DND-41 (cell line): ENCODE data around the gene GTF2A1.

Experiments
- CTCF ChIP-seq: IDR thresholded peaks from 2 replicates; pipeline ENCODE4 v1.5.1; 2012; ENCODE audit warnings: borderline replicate concordance, low read length, moderate library complexity, mild to moderate bottlenecking; ENCODE audit not compliant: poor library complexity, severe bottlenecking; ENCODE audit errors: extremely low read depth
- EZH2 ChIP-seq: IDR thresholded peaks from 3 replicates; pipeline ENCODE4 v1.6.1; 2012; ENCODE audit warnings: borderline replicate concordance, low read depth, mild to moderate bottlenecking, moderate library complexity, low read length, inconsistent platforms; ENCODE audit not compliant: severe bottlenecking

- TF ChIP-seq CTCF, result no peak
- no peak for TF ChIP-seq EZH2
These were observed 67.6 kb downstream of the GTF2A1 start for GRCh38 chr14:81153187-81153586.
